ENCODE data around the gene SCAND1.

SCAND1 gene

DNA sequence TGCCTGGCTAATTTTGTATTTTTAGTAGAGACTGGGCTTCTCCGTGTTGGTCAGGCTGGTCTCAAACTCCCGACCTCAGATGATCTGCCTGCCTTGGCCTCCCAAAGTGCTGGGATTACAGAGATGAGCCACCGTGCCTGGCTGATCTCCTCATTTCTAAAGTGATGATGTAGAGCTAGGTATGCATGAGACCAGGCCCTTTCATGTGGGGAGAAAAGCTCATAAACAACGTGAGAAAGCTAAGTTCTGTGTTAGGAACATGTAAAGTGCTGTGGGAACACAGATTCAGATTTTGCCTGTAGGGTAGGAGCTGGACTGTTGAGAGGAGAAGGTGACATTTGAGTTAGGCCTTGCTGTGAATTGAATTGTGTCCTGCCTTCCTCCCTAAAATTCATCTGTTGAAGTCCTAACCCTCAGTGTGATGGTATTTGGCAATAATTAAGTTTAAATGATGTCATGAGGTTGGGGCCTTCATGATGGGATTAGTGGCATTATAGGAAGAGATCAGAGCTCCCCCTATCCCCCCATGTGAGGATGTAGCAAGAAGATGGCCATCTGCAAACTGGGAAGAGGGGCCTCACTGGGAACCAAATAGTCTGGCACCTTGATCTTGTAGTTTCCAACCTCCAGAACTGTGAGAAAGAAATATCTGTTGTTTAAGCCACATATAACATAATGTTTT lies 49.2 kb downstream of the SCAND1 start:
- DNase-seq (ENCODE audit: low spot score): no peak

DNA sequence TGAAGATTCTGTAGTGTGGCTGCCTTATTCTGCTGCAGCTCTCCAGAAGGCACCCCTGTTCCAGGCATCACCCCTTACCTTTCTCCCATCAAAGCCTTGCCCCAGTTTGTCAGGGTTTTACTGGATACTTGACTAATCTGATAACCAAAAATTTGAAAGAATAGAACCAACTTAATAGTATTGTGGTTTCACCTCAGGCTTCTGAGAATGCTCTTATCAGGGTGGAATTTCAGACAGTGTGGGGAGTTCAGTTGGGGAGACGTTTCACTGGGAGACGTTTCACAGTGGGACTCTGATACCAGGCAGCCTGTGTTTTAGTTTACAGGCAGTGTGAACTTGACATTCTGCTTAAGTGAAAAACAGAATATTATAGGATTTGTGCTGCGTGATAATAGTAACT lies 50.5 kb downstream of the SCAND1 start:
- no peak for DNase-seq (ENCODE audit: low spot score)

Data from AG08395 (cell line).